ENCODE data around the gene S100P.
"Not testable (repeated sequence)": the region's sequence is repeated elsewhere in the genome, so short reads cannot be mapped to it uniquely, and the experiment has no call there.

S100P gene

GRCh38 chr4:6693231-6694176, at the start of gene S100P:
S100P (plus strand) TSS chr4:6693878; CDS start chr4:6693933, 55 bp downstream.
- peak; percentile 92 for DNase-seq (ENCODE audit: low spot score)

- no peak for DNase-seq (ENCODE audit: low spot score)
These were observed 48.7 kb upstream of the S100P start for GRCh38 chr4:6644792-6645530.

- no peak for DNase-seq (ENCODE audit: low spot score)
These were observed 46.5 kb upstream of the S100P start for GRCh38 chr4:6647169-6647568.

GRCh38 chr4:6647582-6648230, 46.0 kb upstream of the S100P start:
- no peak for DNase-seq (ENCODE audit: low spot score)

- no peak for DNase-seq (ENCODE audit: low spot score)
These were observed 44.5 kb upstream of the S100P start for GRCh38 chr4:6649216-6649615.

- DNase-seq (ENCODE audit: low spot score), result not testable (repeated sequence)
These were observed 39.5 kb upstream of the S100P start for GRCh38 chr4:6654211-6654610.

- not testable (repeated sequence) for DNase-seq (ENCODE audit: low spot score)
These were observed 38.4 kb upstream of the S100P start for GRCh38 chr4:6655291-6655690.

- DNase-seq (ENCODE audit: low spot score), result no peak
These were observed 37.8 kb upstream of the S100P start for GRCh38 chr4:6655924-6656323.

GRCh38 chr4:6657242-6658208, 36.2 kb upstream of the S100P start:
- DNase-seq (ENCODE audit: low spot score), result no peak

GRCh38 chr4:6658209-6658595, 35.5 kb upstream of the S100P start:
- DNase-seq (ENCODE audit: low spot score), result no peak

- DNase-seq (ENCODE audit: low spot score), result no peak
These were observed 35.0 kb upstream of the S100P start for GRCh38 chr4:6658597-6659075.

- DNase-seq (ENCODE audit: low spot score), result no peak
These were observed 33.8 kb upstream of the S100P start for GRCh38 chr4:6659897-6660296.

GRCh38 chr4:6660430-6660829, 33.2 kb upstream of the S100P start:
- no peak for DNase-seq (ENCODE audit: low spot score)

GRCh38 chr4:6662591-6662990, 31.1 kb upstream of the S100P start:
- no peak for DNase-seq (ENCODE audit: low spot score)

GRCh38 chr4:6663596-6664393, 29.9 kb upstream of the S100P start:
- no peak for DNase-seq (ENCODE audit: low spot score)

GRCh38 chr4:6665320-6665654, 28.4 kb upstream of the S100P start:
- no peak for DNase-seq (ENCODE audit: low spot score)

GRCh38 chr4:6668391-6668790, 25.3 kb upstream of the S100P start:
- no peak for DNase-seq (ENCODE audit: low spot score)

- DNase-seq (ENCODE audit: low spot score), result no peak
These were observed 22.0 kb upstream of the S100P start for GRCh38 chr4:6671648-6672047.

- no peak for DNase-seq (ENCODE audit: low spot score)
These were observed 21.5 kb upstream of the S100P start for GRCh38 chr4:6672131-6672530.

GRCh38 chr4:6672541-6673190, 21.0 kb upstream of the S100P start:
- not testable (repeated sequence) for DNase-seq (ENCODE audit: low spot score)

Data from LoVo (cell line).